Karpas-422 (cell line): ENCODE results near the gene SPDYE17. TPM values are rescaled to one million over a fixed set of nuclear protein-coding genes. Genes with fewer than 3 reads are reported as not detected.
"Not testable (repeated sequence)": the region's sequence is repeated elsewhere in the genome, so short reads cannot be mapped to it uniquely, and the experiment has no call there.

Experiments used
- DNase-seq: peaks from one replicate; pipeline ENCODE4 v3.0.0-alpha.2; 2015
- H2AFZ ChIP-seq: fragments of 200-600 bp; sonication (generic); 2 replicates; pipeline ENCODE4 v1.6.1; 2014; ENCODE audit warnings: antibody characterized with exemption, low read length, mixed read lengths
- H3K27ac ChIP-seq: fragments of 200-600 bp; sonication (generic); 2 replicates; pipeline ENCODE4 v1.5.1; 2014; ENCODE audit warnings: mild to moderate bottlenecking, low read length, moderate library complexity
- H3K27me3 ChIP-seq: fragments of 200-600 bp; sonication (generic); 2 replicates; pipeline ENCODE4 v1.6.1; 2014; ENCODE audit warnings: low read length, mixed read lengths
- H3K36me3 ChIP-seq: fragments of 200-600 bp; sonication (generic); 2 replicates; pipeline ENCODE4 v1.6.1; 2014; ENCODE audit warnings: low read length, mixed read lengths; ENCODE audit not compliant: insufficient read depth
- H3K4me1 ChIP-seq: fragments of 200-600 bp; sonication (generic); 2 replicates; pipeline ENCODE4 v1.6.1; 2014; ENCODE audit warnings: mild to moderate bottlenecking, low read length, mixed read lengths
- H3K4me2 ChIP-seq: fragments of 200-600 bp; sonication (generic); 2 replicates; pipeline ENCODE4 v1.6.1; 2014; ENCODE audit warnings: low read length, low read depth, mild to moderate bottlenecking; ENCODE audit not compliant: poor library complexity, severe bottlenecking
- H3K4me3 ChIP-seq: fragments of 200-600 bp; sonication (generic); 2 replicates; pipeline ENCODE4 v1.5.1; 2014; ENCODE audit warnings: mild to moderate bottlenecking, antibody characterized with exemption, low read length, mixed read lengths
- H3K79me2 ChIP-seq: fragments of 200-600 bp; sonication (generic); 2 replicates; pipeline ENCODE4 v1.6.1; 2014; ENCODE audit warnings: mild to moderate bottlenecking, low read length, mixed read lengths
- H3K9ac ChIP-seq: fragments of 200-600 bp; sonication (generic); 2 replicates; pipeline ENCODE4 v1.6.0; 2014; ENCODE audit warnings: low read length
- H3K9me2 ChIP-seq: fragments of 200-600 bp; sonication (generic), shearing (Covaris generic); replicated peaks from 2 replicates; pipeline ENCODE4 v1.6.0; 2014; ENCODE audit warnings: mild to moderate bottlenecking, low read length, moderate library complexity; ENCODE audit not compliant: insufficient read depth
- H3K9me3 ChIP-seq: fragments of 300-700, 200-600 bp; sonication (generic); 2 replicates; pipeline ENCODE4 v1.6.1; 2014; ENCODE audit warnings: low read length, mixed read lengths
- H4K20me1 ChIP-seq: fragments of 200-600 bp; sonication (generic); 2 replicates; pipeline ENCODE4 v1.6.1; 2014; ENCODE audit warnings: mild to moderate bottlenecking, antibody characterized with exemption, low read length, low read depth; ENCODE audit not compliant: insufficient read depth
- total RNA-seq: library from RNA; depleted of rRNA; stranded (reverse); fragments of >200 nt; shearing (Covaris generic); gene quantifications from 2 replicates; pipeline ENCODE4 v1.2.3, GENCODE V29; 2014; ENCODE audit warnings: low replicate concordance

SPDYE17 gene
- total RNA-seq, 1 experiment from 2014 or later, result not detected

GRCh38 chr7:76982501-76982900 is 49.7 kb downstream of the SPDYE17 start:
- not testable (repeated sequence) for H2AFZ ChIP-seq, H3K36me3 ChIP-seq, H3K27ac ChIP-seq, H3K27me3 ChIP-seq, H3K4me2 ChIP-seq, H3K79me2 ChIP-seq, H3K9me2 ChIP-seq, H3K9me3 ChIP-seq, H3K4me1 ChIP-seq, H3K9ac ChIP-seq, H3K4me3 ChIP-seq, DNase-seq, H4K20me1 ChIP-seq

DNA sequence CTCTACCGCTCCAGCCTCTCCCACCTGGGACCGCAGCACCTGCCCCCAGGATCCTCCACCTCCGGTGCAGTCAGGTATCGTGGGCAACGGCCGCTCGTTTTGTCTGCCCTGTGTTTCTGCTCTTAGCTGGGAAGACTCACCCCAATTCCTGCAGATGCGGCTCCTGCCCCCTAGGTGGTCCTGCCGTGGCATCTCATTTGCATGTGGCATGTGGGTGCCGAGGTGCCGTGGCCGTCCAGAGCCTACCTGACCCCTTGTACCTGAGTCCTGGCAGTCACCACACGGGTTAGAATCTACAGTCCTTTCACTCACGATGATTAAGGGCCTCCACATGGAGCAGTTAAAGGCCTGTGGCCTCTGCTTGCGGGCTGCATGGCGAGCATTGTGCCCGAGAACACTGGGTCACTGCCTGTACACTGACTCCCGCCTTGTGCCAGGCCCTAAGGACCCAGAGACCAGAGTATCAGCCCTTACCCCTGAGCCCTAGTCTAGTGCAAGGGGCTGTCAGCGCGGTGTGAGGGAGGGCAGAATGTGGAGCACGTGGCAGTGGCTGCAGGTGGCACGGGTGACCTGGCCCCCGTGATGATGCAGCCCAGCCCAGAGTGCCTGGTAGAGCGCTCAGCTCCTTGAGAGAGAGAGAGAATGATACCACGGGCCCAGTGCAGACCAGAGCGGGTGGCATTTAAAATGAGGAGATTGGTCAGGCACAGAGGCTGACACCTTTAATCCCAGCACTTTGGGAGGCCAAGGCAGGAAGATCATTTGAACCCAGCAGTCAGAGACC is 50.8 kb downstream of the SPDYE17 start:
- not testable (repeated sequence) for H3K79me2 ChIP-seq, H3K4me1 ChIP-seq, H3K9me2 ChIP-seq, H3K36me3 ChIP-seq, H3K27ac ChIP-seq, H3K27me3 ChIP-seq, H3K4me2 ChIP-seq, H3K9ac ChIP-seq, H3K4me3 ChIP-seq, DNase-seq, H2AFZ ChIP-seq, H4K20me1 ChIP-seq, H3K9me3 ChIP-seq

DNA sequence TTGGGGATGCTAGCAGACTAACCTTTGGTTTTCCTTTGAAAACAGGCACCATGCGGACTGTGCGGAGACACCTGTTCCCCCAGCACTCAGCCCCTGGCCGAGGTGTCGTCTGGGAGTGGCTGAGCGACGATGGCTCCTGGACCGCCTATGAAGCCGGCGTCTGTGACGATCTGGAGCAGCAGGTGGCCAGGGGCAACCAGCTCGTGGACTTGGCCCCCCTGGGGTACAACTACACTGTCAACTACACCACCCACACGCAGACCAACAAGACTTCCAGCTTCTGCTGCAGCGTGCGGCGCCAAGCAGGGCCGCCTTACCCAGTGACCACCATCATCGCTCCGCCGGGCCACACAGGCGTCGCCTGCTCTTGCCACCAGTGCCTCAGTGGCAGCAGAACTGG is 51.6 kb downstream of the SPDYE17 start:
- H3K4me2 ChIP-seq, H3K9ac ChIP-seq, H2AFZ ChIP-seq, H3K9me2 ChIP-seq, DNase-seq, H3K79me2 ChIP-seq, H3K36me3 ChIP-seq, H3K27ac ChIP-seq, H3K4me1 ChIP-seq, H3K9me3 ChIP-seq, H3K27me3 ChIP-seq, H3K4me3 ChIP-seq, H4K20me1 ChIP-seq: not testable (repeated sequence)

DNA sequence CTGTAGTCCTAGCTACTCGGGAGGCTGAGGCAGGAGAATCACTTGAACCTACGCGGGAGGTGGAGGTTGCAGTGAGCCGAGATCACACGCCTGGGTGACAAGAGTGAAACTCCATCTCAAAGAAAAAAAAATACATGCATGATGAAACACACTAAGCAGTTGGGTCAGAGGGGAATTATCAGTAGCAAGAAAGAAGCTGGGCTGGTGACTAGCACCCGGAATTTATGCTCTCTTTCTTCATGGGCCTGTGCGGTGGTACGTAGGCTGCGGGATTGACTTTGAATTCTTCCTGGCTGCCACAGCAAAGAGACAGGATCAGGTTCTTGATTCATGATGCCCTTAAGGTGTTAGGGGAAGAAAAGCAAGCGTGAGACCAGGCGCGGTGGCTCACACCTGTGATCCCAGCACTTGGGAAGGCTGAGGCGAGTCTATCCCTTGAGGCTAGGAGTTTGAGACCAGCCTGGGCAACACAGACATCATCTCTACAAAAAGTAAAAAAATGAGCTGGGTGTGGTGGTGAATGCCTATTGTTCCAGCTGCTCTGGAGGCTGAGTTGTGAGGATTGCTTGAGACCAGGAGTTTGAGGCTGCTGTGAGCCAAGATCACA is 54.3 kb downstream of the SPDYE17 start:
- not testable (repeated sequence) for H3K27me3 ChIP-seq, H3K27ac ChIP-seq, H3K9me2 ChIP-seq, H2AFZ ChIP-seq, H3K9me3 ChIP-seq, H3K4me2 ChIP-seq, H3K4me3 ChIP-seq, H3K4me1 ChIP-seq, H3K9ac ChIP-seq, H3K79me2 ChIP-seq, H4K20me1 ChIP-seq, H3K36me3 ChIP-seq
- DNase-seq, result peak; percentile 34

DNA sequence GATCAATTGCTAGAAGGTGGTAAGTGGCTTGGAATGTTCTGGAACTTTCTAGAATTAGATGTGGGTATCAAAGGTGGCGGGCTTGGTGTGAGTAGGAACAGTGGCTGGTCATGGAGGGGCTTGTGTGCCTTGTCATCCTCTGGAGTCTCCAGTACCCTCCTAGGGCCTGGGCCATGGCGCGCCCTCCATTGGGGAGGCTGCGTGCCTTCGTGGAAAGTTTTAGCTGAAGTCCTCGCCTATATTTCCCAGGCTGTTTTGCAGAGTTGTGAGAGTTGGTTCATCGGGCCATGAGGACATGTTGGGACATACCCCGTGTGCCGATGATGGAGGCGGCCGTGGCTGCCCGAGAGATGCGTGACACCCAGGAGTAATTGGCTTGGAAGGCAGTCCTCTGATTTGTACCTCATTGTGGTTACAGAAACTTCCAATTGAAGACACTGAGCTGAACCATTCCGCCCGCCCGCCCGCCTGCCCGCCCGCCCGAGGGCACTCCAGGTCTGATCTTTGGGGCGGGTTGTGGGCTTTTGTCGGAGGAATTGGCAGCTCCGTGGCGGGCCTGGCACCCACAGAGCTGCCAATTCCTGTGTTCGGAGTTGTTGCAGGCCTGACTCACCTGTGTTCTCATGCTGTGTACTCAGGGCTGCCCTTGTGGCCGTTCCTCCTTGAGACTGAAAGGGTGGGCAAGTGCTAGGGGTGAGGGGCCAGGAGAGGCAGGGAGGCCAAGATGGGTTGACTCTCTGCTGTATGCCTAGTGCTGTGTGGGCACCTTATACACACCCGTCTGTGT is 57.2 kb downstream of the SPDYE17 start:
- H3K4me2 ChIP-seq, H3K79me2 ChIP-seq, H3K9me3 ChIP-seq, H3K27ac ChIP-seq, H3K9me2 ChIP-seq, DNase-seq, H3K9ac ChIP-seq, H3K36me3 ChIP-seq, H4K20me1 ChIP-seq, H3K27me3 ChIP-seq, H2AFZ ChIP-seq, H3K4me3 ChIP-seq, H3K4me1 ChIP-seq: not testable (repeated sequence)

- H3K4me1 ChIP-seq, DNase-seq, H3K79me2 ChIP-seq, H2AFZ ChIP-seq, H3K27me3 ChIP-seq, H4K20me1 ChIP-seq, H3K9me2 ChIP-seq, H3K27ac ChIP-seq, H3K9ac ChIP-seq, H3K9me3 ChIP-seq, H3K4me2 ChIP-seq, H3K36me3 ChIP-seq, H3K4me3 ChIP-seq: not testable (repeated sequence)
Measured at GRCh38 chr7:76974336-76974735, 57.8 kb downstream of the SPDYE17 start.

- H3K4me3 ChIP-seq, H3K9ac ChIP-seq, H3K27ac ChIP-seq, H3K27me3 ChIP-seq, H3K9me3 ChIP-seq, H3K79me2 ChIP-seq, H3K4me1 ChIP-seq, H2AFZ ChIP-seq, H3K9me2 ChIP-seq, H3K4me2 ChIP-seq, DNase-seq, H3K36me3 ChIP-seq, H4K20me1 ChIP-seq: not testable (repeated sequence)
Measured at GRCh38 chr7:76972391-76972790, 59.8 kb downstream of the SPDYE17 start.
